BLaER1 treated with 17β-estradiol and CSF1 and Interleukin-3, amounts not matched to agents 10 nM and 100 nM (cell line): ENCODE measurements around the gene EXOC3L1.
A peak's percentile ranks its signal among the peaks of the same experiment; 100 is the strongest.

ENCODE experiments used
- H3K27ac ChIP-seq, 11 experiments: shearing (Covaris generic); formaldehyde crosslinking; 2 replicates each; pipeline ENCODE4 v1.8.1; 2022
- H3K27me3 ChIP-seq, 11 experiments: shearing (Covaris generic); formaldehyde crosslinking; 2 replicates each; pipeline ENCODE4 v1.8.1; 2022
- H3K36me3 ChIP-seq, 11 experiments: shearing (Covaris generic); formaldehyde crosslinking; 2 replicates each; pipeline ENCODE4 v1.8.1; 2022
- H3K4me1 ChIP-seq, 10 experiments: shearing (Covaris generic); formaldehyde crosslinking; 2 replicates each; pipeline ENCODE4 v1.8.1; 2022
- H3K4me2 ChIP-seq, 11 experiments: shearing (Covaris generic); formaldehyde crosslinking; 2 replicates each; pipeline ENCODE4 v1.8.1; 2022
- H3K4me3 ChIP-seq, 10 experiments: shearing (Covaris generic); formaldehyde crosslinking; 2 replicates each; pipeline ENCODE4 v1.8.1; 2022
- H3K9ac ChIP-seq, 11 experiments: shearing (Covaris generic); formaldehyde crosslinking; 2 replicates each; pipeline ENCODE4 v1.8.1; 2022
- H3K9me3 ChIP-seq, 11 experiments: shearing (Covaris generic); formaldehyde crosslinking; replicated peaks in 1 of 11; 2 replicates each; pipeline ENCODE4 v1.8.1; 2022
- H4K20me1 ChIP-seq, 11 experiments: shearing (Covaris generic); formaldehyde crosslinking; 2 replicates each; pipeline ENCODE4 v1.8.1; 2022
- Cebpa-rat ChIP-seq, 11 experiments: shearing (Covaris generic); IDR thresholded peaks; 2 replicates each; pipeline ENCODE4 v1.8.1; 2022

EXOC3L1 gene

DNA sequence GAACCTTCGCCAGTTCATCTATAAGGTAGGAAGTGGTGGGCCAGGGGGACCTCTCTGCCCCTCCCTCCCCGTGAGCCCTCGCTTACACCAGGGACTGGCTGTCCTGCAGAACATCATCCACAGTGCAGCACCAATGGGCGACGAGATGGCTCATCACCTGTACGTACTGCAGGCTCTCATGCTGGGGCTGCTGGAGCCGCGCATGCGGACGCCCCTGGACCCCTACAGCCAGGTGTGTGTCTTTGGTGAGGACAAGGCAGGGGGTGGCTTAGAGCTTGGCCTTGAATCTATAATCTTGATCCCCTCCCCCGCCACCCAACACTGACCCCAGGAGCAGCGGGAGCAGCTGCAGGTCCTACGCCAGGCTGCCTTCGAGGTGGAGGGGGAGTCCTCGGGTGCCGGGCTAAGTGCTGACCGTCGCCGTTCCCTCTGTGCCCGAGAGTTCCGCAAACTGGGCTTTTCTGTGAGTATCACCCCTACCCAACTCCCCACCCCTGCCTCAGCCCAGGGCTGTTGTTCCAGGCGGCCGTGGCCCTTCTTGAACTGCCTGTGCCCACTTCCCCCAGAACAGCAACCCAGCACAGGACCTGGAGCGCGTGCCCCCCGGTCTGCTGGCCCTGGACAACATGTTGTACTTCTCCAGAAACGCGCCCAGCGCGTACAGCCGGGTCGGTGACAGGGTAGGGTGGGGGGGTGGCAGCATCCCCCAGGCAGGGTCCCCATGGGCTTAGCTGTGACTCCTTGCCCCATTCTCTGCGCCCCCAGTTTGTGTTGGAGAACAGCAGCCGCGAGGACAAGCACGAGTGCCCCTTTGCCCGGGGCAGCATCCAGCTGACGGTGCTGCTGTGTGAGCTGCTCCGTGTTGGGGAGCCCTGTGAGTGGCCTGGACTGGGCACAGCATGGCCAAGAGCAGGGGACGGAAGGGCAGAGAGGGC, 11.7 kb upstream of the EXOC3L1 start:
- Histone ChIP-seq H3K36me3 (peaks cover 57 to 92% (median 84%) of the 10 kb centered on the region in 11 experiments), H3K9me3 (no peaks in the 10 kb centered on the region), H4K20me1 (peaks cover 15 to 85% (median 38%) of the 10 kb centered on the region in 11 experiments; a peak in 21 of 22 replicates), H3K27ac (no peak overlapping the region), H3K9ac (no peak overlapping the region), H3K4me1 (peaks cover 19 to 25% (median 22%) of the 10 kb centered on the region in 10 experiments), H3K27me3 (no peaks in the 10 kb centered on the region), H3K4me3 (no peak overlapping the region), H3K4me2 (no peak overlapping the region)
- no peak for TF ChIP-seq Cebpa-rat (IDR thresholded peaks at IDR 0.05)

DNA sequence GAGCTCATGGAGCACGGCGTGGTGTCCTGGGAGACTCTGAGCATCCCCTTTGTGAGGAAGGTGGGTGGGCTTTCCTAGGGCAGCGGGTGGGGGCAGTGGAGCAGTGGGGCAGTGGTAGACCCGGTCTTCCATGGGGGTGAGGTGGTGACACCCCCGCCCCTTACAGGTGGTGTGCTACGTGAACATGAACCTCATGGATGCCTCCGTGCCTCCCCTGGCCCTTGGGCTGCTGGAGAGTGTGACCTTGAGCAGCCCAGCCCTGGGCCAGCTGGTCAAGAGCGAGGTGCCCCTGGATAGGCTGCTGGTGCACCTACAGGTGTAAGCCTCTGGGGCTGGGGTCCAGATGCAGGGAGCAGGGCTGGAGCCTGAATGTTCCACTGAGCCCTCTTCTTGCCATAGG, 10.6 kb upstream of the EXOC3L1 start:
- no peaks in the 10 kb centered on the region for H3K27me3 ChIP-seq
- H3K9me3 ChIP-seq = no peaks in the 10 kb centered on the region
- peaks cover 69 to 94% (median 87%) of the 10 kb centered on the region in 11 experiments for H3K36me3 ChIP-seq
- no peak for TF ChIP-seq Cebpa-rat (IDR thresholded peaks at IDR 0.05)
- H4K20me1 ChIP-seq = peaks cover 19 to 85% (median 43%) of the 10 kb centered on the region in 11 experiments; a peak in 21 of 22 replicates
- H3K9ac ChIP-seq = no peak overlapping the region
- H3K4me1 ChIP-seq = peaks cover 20 to 35% (median 29%) of the 10 kb centered on the region in 10 experiments
- H3K4me3 ChIP-seq = no peak overlapping the region
- H3K27ac ChIP-seq = no peak overlapping the region
- no peak overlapping the region for H3K4me2 ChIP-seq

DNA sequence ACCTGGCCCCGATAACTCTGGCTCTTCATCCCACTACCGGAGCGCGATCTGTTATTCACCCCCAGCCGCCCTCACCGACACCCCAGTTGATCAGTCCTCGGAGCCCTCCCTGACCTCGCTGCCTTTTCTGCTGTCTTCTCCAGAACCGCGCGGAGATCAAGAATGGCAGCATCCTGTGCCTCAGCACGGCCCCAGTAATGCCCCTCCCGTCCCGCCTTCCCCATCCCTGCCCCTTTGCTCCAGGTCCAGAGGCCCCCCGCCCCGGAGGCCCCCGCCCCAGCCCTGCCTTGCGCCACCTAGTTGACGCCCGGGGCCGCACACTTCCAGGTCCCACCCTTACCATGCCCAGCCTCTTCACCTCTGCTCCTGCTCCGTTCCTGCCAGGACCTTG, 9.9 kb upstream of the EXOC3L1 start:
- no peak for TF ChIP-seq Cebpa-rat (IDR thresholded peaks at IDR 0.05)
- Histone ChIP-seq H3K27ac (no peak overlapping the region), H3K9me3 (no peaks in the 10 kb centered on the region), H3K4me2 (no peak overlapping the region), H3K9ac (no peak overlapping the region), H3K4me1 (peaks cover 20 to 40% (median 31%) of the 10 kb centered on the region in 10 experiments), H3K36me3 (peaks cover 76 to 97% (median 91%) of the 10 kb centered on the region in 11 experiments), H3K27me3 (no peaks in the 10 kb centered on the region), H4K20me1 (peaks cover 23 to 91% (median 49%) of the 10 kb centered on the region in 11 experiments; a peak in 21 of 22 replicates), H3K4me3 (no peak overlapping the region)

DNA sequence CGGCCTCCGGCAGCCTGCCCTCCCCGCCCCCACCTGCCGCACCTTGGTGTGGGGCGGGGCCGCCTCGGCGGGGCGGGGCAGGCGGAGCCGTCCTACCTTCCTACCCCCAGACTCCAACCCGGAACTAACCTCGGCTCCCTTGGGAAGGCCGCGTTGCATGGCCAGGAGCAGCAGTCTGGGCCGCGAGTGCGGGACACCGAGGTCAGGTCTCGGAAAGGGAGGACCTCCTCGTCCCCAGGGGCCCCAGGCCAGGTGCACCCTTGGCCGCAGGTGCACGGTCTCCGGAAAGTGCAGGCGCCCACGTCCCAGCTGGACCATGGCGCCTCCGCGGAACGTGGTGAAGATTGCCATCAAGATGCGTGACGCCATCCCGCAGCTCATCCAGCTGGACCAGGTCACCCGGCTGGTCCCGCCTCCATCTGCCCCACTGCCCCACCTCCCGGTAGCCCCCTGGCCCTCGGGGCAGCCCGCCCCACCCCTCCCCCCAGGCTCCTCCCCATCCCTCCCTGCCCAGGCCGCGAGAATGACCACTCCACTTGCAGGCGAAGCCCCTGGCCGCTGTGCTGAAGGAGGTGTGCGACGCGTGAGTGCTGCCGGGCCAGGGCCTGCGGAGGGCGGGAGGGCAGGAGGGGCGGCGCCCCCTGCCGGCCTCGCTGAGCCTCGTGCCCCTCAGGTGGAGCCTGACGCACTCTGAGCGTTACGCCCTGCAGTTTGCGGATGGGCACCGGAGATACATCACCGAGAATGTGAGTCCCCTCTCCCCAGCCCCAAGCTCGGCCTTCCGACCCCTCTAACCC, 9.3 kb upstream of the EXOC3L1 start, which contains the start of gene ELMO3:
TSS of gene ELMO3 (plus strand) at position 121 of the 797 bp plus-strand sequence. CDS start at position 317, 196 bp downstream.
- Histone ChIP-seq H3K4me3 (no peak within 1 kb of the TSS; a peak in 1 of 20 replicates), H3K4me2 (peak within 1 kb of the TSS; percentile 18 to 64 (median 44)), H3K27me3 (no peaks in the 10 kb centered on the region), H4K20me1 (peaks cover 28 to 92% (median 53%) of the 10 kb centered on the region in 11 experiments; a peak in 21 of 22 replicates), H3K9ac (peak within 1 kb of the TSS in 10 of 11 experiments; percentile 11 to 57 (median 49); a peak in 14 of 22 replicates), H3K9me3 (no peaks in the 10 kb centered on the region), H3K36me3 (peaks cover 78 to 97% (median 91%) of the 10 kb centered on the region in 11 experiments), H3K4me1 (peaks cover 23 to 46% (median 36%) of the 10 kb centered on the region in 10 experiments), H3K27ac (peak within 1 kb of the TSS in 5 of 11 experiments; percentile 10 to 25 (median 17); a peak in 4 of 22 replicates)
- TF ChIP-seq Cebpa-rat (IDR thresholded peaks at IDR 0.05) = no peak

DNA sequence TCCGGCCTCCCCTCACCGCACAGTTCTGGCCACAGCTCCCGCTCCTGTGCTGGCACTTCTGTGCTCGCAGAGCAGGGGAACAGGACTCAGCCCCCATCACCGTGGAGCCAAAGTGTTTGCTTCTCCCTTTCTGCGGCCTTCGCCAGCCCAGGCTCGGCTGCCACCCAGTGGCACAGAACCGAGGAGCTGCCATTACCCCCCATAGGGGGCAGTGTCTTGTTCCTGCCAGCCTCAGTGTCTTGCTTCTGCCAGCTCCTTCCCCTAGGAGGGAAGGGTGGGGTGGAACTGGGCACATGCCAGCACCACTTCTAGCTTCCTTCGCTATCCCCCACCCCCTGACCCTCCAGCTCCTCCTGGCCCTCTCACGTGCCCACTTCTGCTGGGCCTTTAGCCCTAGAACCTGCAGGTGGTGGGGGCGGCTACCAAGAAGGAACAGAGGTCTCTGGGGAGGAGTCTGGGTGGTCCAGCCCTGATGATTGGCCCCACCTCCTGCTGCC, 8.3 kb upstream of the EXOC3L1 start:
- H3K9me3 ChIP-seq = no peaks in the 10 kb centered on the region
- peak overlapping the region in 10 of 11 experiments; percentile 11 to 57 (median 49); a peak in 9 of 22 replicates for H3K9ac ChIP-seq
- H3K27me3 ChIP-seq = no peaks in the 10 kb centered on the region
- peaks cover 73 to 97% (median 90%) of the 10 kb centered on the region in 11 experiments for H3K36me3 ChIP-seq
- peak overlapping the region; percentile 18 to 64 (median 44) for H3K4me2 ChIP-seq
- TF ChIP-seq Cebpa-rat (IDR thresholded peaks at IDR 0.05) = no peak
- H4K20me1 ChIP-seq = peaks cover 28 to 92% (median 62%) of the 10 kb centered on the region in 11 experiments; a peak in 21 of 22 replicates
- H3K4me1 ChIP-seq = peaks cover 32 to 56% (median 45%) of the 10 kb centered on the region in 10 experiments
- H3K4me3 ChIP-seq = no peak overlapping the region; a peak in 1 of 20 replicates
- H3K27ac ChIP-seq = peak overlapping the region in 5 of 11 experiments; percentile 10 to 25 (median 17); a peak in 4 of 22 replicates

DNA sequence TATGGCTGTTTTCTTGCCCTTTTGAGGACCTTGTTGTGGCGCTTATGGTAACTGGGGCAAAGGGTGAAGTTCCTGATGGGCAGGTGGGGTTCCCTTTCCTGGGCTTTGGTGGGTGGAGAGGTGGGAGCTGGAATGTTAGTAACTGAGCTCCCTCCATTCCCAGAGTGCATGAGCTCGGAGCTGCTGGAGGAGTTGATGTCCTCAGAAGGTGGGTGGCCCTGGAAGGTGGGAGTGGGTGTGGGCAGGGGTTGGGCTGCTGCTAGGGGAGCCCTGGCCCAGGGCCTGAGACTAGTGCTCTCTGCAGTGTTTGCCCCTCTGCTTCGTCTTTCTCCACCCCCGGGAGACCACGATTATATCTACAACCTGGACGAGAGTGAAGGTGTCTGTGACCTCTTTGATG, 7.8 kb upstream of the EXOC3L1 start:
- TF ChIP-seq Cebpa-rat (IDR thresholded peaks at IDR 0.05) = no peak
- no peak overlapping the region; a peak in 2 of 20 replicates for H3K4me3 ChIP-seq
- H3K36me3 ChIP-seq = peaks cover 67 to 97% (median 90%) of the 10 kb centered on the region in 11 experiments
- H3K27me3 ChIP-seq = no peaks in the 10 kb centered on the region
- H3K9ac ChIP-seq = peak overlapping the region in 10 of 11 experiments; percentile 11 to 57 (median 49); a peak in 16 of 22 replicates
- H4K20me1 ChIP-seq = peaks cover 28 to 92% (median 64%) of the 10 kb centered on the region in 11 experiments; a peak in 21 of 22 replicates
- no peaks in the 10 kb centered on the region for H3K9me3 ChIP-seq
- peak overlapping the region in 4 of 11 experiments; percentile 10 to 25 (median 14); a peak in 4 of 22 replicates for H3K27ac ChIP-seq
- peak overlapping the region; percentile 18 to 64 (median 44); a peak in 20 of 22 replicates for H3K4me2 ChIP-seq
- peaks cover 38 to 61% (median 51%) of the 10 kb centered on the region in 10 experiments for H3K4me1 ChIP-seq

DNA sequence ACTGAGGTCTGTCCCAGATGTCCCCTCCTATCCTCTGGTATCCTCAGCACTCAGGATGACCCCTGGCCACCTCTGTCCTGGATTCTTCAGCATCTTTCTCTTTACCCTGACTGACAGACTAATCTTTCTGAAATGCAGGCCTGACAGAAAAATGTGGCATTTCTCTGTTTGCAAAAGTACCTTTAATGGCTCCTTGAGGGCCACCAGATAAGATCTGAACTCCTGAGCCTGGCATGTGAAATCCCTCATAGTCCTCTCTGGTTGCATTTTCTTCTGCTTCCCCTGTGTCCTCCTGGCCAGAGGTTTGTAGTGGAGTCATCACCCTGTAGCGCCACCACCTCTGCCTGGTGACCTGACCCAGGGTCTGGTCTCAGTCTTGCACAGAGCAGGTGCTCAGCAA, 6.9 kb upstream of the EXOC3L1 start:
- H3K4me2 ChIP-seq = peak overlapping the region in 10 of 11 experiments; percentile 8 to 64 (median 40); a peak in 16 of 22 replicates
- peak overlapping the region in 10 of 11 experiments; percentile 29 to 57 (median 47); a peak in 13 of 22 replicates for H3K9ac ChIP-seq
- H4K20me1 ChIP-seq = peaks cover 28 to 86% (median 69%) of the 10 kb centered on the region in 11 experiments; a peak in 21 of 22 replicates
- H3K4me1 ChIP-seq = peaks cover 39 to 62% (median 51%) of the 10 kb centered on the region in 10 experiments
- no peaks in the 10 kb centered on the region for H3K9me3 ChIP-seq
- H3K36me3 ChIP-seq = peaks cover 59 to 89% (median 82%) of the 10 kb centered on the region in 11 experiments
- no peak overlapping the region for H3K27ac ChIP-seq
- H3K4me3 ChIP-seq = no peak overlapping the region
- H3K27me3 ChIP-seq = no peaks in the 10 kb centered on the region
- no peak for TF ChIP-seq Cebpa-rat (IDR thresholded peaks at IDR 0.05)

DNA sequence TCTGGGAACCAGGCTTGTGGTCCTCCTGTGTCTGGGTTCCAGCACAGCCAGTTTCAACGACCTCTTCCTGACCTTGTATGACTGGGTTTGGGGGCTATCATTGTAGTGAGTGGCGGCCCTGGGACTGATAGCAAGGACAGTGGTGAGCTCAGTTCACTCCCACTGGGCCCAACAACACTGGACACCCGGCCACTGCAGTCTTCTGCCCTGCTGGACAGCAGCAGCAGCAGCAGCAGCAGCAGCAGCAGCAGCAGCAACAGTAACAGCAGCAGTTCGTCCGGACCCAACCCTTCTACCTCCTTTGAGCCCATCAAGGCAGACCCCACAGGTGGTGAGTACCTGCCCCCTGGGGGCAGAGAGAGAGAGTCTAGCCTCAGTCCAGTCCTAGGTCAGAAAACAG, 5.7 kb upstream of the EXOC3L1 start:
- no peak overlapping the region for H3K4me3 ChIP-seq
- H3K9ac ChIP-seq = peak overlapping the region in 8 of 11 experiments; percentile 6 to 97 (median 47); a peak in 11 of 22 replicates
- H3K27me3 ChIP-seq = no peaks in the 10 kb centered on the region
- peak overlapping the region in 2 of 11 experiments; percentile 26 to 96; a peak in 2 of 22 replicates for H3K4me2 ChIP-seq
- no peaks in the 10 kb centered on the region for H3K9me3 ChIP-seq
- peaks cover 28 to 76% (median 69%) of the 10 kb centered on the region in 11 experiments; a peak in 21 of 22 replicates for H4K20me1 ChIP-seq
- no peak overlapping the region for H3K27ac ChIP-seq
- H3K4me1 ChIP-seq = peaks cover 51 to 74% (median 62%) of the 10 kb centered on the region in 10 experiments
- H3K36me3 ChIP-seq = peaks cover 49 to 77% (median 71%) of the 10 kb centered on the region in 11 experiments
- TF ChIP-seq Cebpa-rat (IDR thresholded peaks at IDR 0.05) = no peak
